LNCaP clone FGC (cell line): ENCODE measurements around the gene TXNDC16.

Source experiments
- DNase-seq: peaks from one replicate; pipeline ENCODE4 v3.0.0-alpha.2; 2011; ENCODE audit warnings: low read depth
- H3K4me3 ChIP-seq: 2 replicates; pipeline ENCODE4 v1.5.1; 2011; ENCODE audit warnings: mild to moderate bottlenecking, low read depth, low read length, control low read depth
- TF ChIP-seq, protein P1 (sequence below): IDR thresholded peaks from 2 replicates; pipeline ENCODE4 v1.5.1; 2012; ENCODE audit warnings: mild to moderate bottlenecking; ENCODE audit not compliant: control insufficient read depth, insufficient read depth; ENCODE audit errors: extremely low read depth

The TXNDC16 gene, protein sequence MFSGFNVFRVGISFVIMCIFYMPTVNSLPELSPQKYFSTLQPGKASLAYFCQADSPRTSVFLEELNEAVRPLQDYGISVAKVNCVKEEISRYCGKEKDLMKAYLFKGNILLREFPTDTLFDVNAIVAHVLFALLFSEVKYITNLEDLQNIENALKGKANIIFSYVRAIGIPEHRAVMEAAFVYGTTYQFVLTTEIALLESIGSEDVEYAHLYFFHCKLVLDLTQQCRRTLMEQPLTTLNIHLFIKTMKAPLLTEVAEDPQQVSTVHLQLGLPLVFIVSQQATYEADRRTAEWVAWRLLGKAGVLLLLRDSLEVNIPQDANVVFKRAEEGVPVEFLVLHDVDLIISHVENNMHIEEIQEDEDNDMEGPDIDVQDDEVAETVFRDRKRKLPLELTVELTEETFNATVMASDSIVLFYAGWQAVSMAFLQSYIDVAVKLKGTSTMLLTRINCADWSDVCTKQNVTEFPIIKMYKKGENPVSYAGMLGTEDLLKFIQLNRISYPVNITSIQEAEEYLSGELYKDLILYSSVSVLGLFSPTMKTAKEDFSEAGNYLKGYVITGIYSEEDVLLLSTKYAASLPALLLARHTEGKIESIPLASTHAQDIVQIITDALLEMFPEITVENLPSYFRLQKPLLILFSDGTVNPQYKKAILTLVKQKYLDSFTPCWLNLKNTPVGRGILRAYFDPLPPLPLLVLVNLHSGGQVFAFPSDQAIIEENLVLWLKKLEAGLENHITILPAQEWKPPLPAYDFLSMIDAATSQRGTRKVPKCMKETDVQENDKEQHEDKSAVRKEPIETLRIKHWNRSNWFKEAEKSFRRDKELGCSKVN

GRCh38 chr14:52552063-52552988, at the start of gene TXNDC16, which contains the start of gene GPR137C:
TSS of gene TXNDC16 (minus strand) at chr14:52552505. CDS start at chr14:52543557, 8,948 bp downstream.
TSS of gene GPR137C (plus strand) at chr14:52552836. CDS start at chr14:52553148, 312 bp downstream.
- TF ChIP-seq, protein P1, sequence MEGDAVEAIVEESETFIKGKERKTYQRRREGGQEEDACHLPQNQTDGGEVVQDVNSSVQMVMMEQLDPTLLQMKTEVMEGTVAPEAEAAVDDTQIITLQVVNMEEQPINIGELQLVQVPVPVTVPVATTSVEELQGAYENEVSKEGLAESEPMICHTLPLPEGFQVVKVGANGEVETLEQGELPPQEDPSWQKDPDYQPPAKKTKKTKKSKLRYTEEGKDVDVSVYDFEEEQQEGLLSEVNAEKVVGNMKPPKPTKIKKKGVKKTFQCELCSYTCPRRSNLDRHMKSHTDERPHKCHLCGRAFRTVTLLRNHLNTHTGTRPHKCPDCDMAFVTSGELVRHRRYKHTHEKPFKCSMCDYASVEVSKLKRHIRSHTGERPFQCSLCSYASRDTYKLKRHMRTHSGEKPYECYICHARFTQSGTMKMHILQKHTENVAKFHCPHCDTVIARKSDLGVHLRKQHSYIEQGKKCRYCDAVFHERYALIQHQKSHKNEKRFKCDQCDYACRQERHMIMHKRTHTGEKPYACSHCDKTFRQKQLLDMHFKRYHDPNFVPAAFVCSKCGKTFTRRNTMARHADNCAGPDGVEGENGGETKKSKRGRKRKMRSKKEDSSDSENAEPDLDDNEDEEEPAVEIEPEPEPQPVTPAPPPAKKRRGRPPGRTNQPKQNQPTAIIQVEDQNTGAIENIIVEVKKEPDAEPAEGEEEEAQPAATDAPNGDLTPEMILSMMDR = no peak
- DNase-seq = peak; percentile 99
- peak within 1 kb of the TSS; percentile 88 for H3K4me3 ChIP-seq

- DNase-seq = no peak
- TF ChIP-seq, protein P1 = no peak
- no peak overlapping the region for H3K4me3 ChIP-seq
Measured at GRCh38 chr14:52599974-52600373, 47.7 kb upstream of the TXNDC16 start.

DNA sequence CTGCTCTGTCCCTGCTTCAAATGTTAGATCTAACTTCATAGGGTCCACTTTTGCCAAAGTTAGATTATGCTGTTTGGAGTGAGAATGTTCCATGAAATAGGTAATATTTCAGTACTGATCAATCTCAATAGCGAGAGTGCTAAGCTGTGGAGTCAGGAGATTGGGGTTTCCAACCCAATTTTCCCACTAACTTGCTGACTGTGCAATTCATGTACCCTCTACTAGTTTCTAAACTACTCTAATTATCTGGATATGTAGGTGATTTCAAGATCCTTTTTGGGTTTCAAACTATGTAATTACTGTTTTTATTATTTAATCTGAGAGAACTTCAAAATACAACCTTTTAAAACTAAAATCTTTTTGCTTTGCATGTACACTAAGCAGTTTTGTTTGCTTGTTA, 46.3 kb upstream of the TXNDC16 start:
- DNase-seq = no peak
- H3K4me3 ChIP-seq = no peak overlapping the region
- TF ChIP-seq, protein P1 = no peak

GRCh38 chr14:52596861-52597260, 44.6 kb upstream of the TXNDC16 start:
- H3K4me3 ChIP-seq = no peak overlapping the region
- no peak for DNase-seq
- TF ChIP-seq, protein P1 = no peak

DNA sequence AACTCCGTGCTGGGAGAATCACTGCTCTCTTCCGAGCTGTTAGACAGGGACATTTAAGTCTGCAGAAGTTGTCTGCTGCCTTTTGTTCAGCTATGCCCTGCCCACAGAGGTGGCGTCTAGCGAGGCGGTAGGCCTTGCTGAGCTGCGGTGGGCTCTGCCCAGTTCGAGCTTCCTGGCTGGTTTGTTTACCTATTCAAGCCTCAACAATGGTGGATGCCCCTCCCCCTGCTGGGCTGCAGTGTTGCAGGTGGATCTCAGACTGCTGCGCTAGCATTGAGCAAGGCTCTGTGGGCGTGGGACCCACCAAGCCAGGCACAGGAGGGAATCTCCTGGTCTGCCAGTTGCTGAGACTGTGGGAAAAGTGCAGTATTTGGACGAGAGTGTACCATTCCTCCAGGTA, 44.0 kb upstream of the TXNDC16 start:
- H3K4me3 ChIP-seq = no peak overlapping the region
- TF ChIP-seq, protein P1 = no peak
- no peak for DNase-seq

GRCh38 chr14:52590318-52590717, 38.0 kb upstream of the TXNDC16 start:
- TF ChIP-seq, protein P1 = no peak
- no peak overlapping the region for H3K4me3 ChIP-seq
- DNase-seq = no peak
